ENCODE measurements around the gene PHLDB1. TPM values are rescaled to one million over a fixed set of nuclear protein-coding genes. Genes with fewer than 3 reads are reported as not detected.
A peak's percentile ranks its signal among the peaks of the same experiment; 100 is the strongest.

The PHLDB1 gene
- total RNA-seq, 4 donors from 2014 or later, result 16.5 to 35.7 (median 22.7) TPM

DNA sequence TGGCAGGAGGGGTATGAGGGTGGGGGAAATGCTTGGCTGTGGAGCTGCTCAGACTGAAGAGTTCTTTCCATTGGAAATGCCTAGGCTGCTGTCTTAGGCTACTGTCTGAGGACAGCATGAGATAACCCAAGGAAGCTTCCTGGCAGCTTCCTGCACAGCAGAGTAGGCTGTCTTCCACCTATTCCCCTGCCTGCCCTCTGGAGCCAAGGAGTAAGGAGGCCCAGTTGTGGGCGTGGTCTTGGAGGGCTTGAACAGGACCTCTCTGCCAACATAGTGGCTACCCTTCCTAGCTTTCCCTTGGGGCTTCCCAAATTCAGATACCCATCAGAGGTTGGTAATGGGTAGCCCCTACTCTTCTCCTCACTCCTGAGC lies 25.9 kb downstream of the PHLDB1 start:
- DNase-seq (no peak), ATAC-seq (no peak)
- intact Hi-C loops (cut with DNase I; ENCODE audit: low total_unique reads), result no loop called here
- in situ Hi-C loops (cut with MboI; ENCODE audit: low sequenced_read_pairs in 4 of 4), result no loop called here
- H3K36me3 ChIP-seq, result peaks cover 0 to 7% of the 10 kb centered on the region in 2 donors
- TF ChIP-seq, protein P1, sequence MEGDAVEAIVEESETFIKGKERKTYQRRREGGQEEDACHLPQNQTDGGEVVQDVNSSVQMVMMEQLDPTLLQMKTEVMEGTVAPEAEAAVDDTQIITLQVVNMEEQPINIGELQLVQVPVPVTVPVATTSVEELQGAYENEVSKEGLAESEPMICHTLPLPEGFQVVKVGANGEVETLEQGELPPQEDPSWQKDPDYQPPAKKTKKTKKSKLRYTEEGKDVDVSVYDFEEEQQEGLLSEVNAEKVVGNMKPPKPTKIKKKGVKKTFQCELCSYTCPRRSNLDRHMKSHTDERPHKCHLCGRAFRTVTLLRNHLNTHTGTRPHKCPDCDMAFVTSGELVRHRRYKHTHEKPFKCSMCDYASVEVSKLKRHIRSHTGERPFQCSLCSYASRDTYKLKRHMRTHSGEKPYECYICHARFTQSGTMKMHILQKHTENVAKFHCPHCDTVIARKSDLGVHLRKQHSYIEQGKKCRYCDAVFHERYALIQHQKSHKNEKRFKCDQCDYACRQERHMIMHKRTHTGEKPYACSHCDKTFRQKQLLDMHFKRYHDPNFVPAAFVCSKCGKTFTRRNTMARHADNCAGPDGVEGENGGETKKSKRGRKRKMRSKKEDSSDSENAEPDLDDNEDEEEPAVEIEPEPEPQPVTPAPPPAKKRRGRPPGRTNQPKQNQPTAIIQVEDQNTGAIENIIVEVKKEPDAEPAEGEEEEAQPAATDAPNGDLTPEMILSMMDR (IDR thresholded peaks at IDR 0.05 in 4 of 5, conservative IDR thresholded peaks at IDR 0.05 in 1 of 5), result no peak
- no peak for TF ChIP-seq POLR2A (IDR thresholded peaks at IDR 0.05)
- no peak overlapping the region for H3K27ac ChIP-seq
- no peak overlapping the region for H3K4me3 ChIP-seq
- H3K4me1 ChIP-seq, result peaks cover 31 to 41% of the 10 kb centered on the region in 2 donors
- no peaks in the 10 kb centered on the region for H3K27me3 ChIP-seq
- no peaks in the 10 kb centered on the region for H3K9me3 ChIP-seq

DNA sequence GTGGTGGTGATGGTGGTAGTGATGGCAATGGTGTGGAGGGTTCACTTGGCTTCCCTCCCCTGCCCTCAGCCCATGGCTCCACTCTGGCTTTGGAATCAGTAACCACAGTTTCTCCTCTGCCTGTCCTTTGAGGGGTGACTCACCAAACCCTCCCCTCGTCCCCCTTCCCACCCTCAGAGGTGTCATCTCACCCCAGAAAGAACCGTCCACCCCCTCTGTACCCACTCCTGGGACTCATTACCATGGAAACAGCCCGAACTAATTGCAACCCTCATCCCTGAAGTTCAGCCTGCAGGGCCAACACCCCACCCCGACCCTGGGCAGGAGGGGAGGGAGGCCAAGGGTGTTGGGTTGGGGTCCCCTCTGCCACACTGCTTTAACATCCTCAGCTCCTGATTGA lies 26.6 kb downstream of the PHLDB1 start:
- TF ChIP-seq, protein P1 (IDR thresholded peaks at IDR 0.05 in 4 of 5, conservative IDR thresholded peaks at IDR 0.05 in 1 of 5), result no peak
- TF ChIP-seq POLR2A (IDR thresholded peaks at IDR 0.05), result no peak
- Histone ChIP-seq H3K36me3 (peaks cover 0 to 7% of the 10 kb centered on the region in 2 donors), H3K27me3 (no peaks in the 10 kb centered on the region), H3K4me1 (peaks cover 24 to 34% of the 10 kb centered on the region in 2 donors), H3K4me3 (peak overlapping the region in 1 of 4 donors; percentile 21), H3K27ac (peak overlapping the region; percentile 72 to 82 (median 77)), H3K9me3 (no peaks in the 10 kb centered on the region)
- no peak for DNase-seq
- no peak for ATAC-seq
- in situ Hi-C loops (cut with MboI; ENCODE audit: low sequenced_read_pairs in 4 of 4) (no loop called here), intact Hi-C loops (cut with DNase I; ENCODE audit: low total_unique reads) (loop anchor here (2.0 kb wide), 2 partner anchors 25 kb away; no protein-coding TSS in a partner anchor)

DNA sequence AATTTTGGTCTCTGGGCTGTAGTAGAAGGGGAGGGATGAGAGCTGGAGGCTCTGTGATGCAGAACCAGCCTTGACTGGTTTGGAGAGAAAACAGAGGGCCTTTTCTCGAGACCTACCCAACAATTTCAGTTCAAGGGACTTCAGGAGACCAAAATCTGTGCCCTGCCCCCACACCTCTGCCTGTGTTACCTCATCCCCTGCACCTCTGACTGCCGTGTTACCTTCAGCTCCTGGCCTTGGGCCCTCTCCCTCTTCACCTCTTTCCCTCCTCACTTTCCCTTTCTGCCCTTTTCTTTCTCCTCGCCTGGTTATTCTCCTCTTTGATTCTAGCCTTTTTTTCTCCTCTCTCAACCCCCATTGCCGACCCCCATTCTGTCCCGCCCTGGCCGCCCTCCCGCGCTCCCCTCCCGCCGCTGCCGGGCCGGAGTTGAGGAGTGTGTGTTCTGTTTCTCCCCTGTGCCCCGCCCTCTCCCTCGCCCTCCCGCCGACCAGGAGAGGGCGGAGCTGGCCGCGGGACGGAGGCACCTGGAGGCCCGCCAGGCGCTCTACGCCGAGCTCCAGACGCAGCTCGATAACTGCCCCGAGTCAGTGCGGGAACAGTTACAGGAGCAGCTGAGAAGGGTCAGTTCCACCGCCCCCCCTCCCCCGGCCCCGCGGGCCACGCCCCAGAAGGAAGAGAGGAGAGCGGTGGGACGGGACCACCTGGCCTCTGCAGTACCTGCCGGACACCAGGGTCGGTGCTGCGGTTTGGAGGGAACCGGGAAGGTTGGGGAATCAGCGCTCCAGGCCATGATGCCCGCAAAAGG lies 27.2 kb downstream of the PHLDB1 start:
- Histone ChIP-seq H3K9me3 (no peaks in the 10 kb centered on the region), H3K27me3 (no peaks in the 10 kb centered on the region), H3K36me3 (peaks cover 0 to 7% of the 10 kb centered on the region in 2 donors), H3K27ac (peak overlapping the region; percentile 72 to 82 (median 77)), H3K4me3 (peak overlapping the region; percentile 21 to 41 (median 34)), H3K4me1 (peaks cover 21 to 28% of the 10 kb centered on the region in 2 donors)
- intact Hi-C loops (cut with DNase I; ENCODE audit: low total_unique reads), result loop anchor here (2.0 kb wide), 2 partner anchors 24 to 26 kb away; no protein-coding TSS in a partner anchor
- ATAC-seq, result peak; percentile 88 to 89
- peak; percentile 59 to 78 for DNase-seq
- in situ Hi-C loops (cut with MboI; ENCODE audit: low sequenced_read_pairs in 4 of 4), result no loop called here
- TF ChIP-seq, protein P1 (IDR thresholded peaks at IDR 0.05 in 4 of 5, conservative IDR thresholded peaks at IDR 0.05 in 1 of 5), result peak in 4 of 5 experiments; percentile 44 to 65 (median 54)
- TF ChIP-seq POLR2A (IDR thresholded peaks at IDR 0.05), result no peak

DNA sequence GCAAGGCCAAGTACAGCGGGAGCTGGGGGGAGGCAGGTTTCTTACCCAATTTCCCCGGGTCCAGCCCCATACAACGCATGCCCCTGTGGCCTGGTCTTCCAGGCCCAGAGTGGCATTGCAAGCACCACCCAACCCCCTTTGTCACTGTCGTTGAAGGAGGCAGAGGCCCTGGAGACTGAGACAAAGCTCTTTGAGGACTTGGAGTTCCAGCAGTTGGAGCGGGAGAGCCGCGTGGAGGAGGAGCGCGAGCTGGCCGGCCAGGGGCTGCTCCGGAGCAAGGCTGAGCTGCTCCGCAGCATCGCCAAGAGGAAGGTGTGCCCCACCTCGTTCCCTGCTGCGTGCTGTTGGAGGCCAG lies 27.8 kb downstream of the PHLDB1 start:
- Histone ChIP-seq H3K9me3 (no peaks in the 10 kb centered on the region), H3K27ac (peak overlapping the region; percentile 72 to 82 (median 77)), H3K36me3 (peaks cover 0 to 7% of the 10 kb centered on the region in 2 donors), H3K27me3 (no peaks in the 10 kb centered on the region), H3K4me3 (peak overlapping the region; percentile 21 to 41 (median 34)), H3K4me1 (peaks cover 19 to 27% of the 10 kb centered on the region in 2 donors)
- intact Hi-C loops (cut with DNase I; ENCODE audit: low total_unique reads), result loop anchor here (2.0 kb wide), 2 partner anchors 24 to 26 kb away; no protein-coding TSS in a partner anchor
- DNase-seq (peak in 1 of 2 donors; percentile 46), ATAC-seq (peak; percentile 29 to 46)
- in situ Hi-C loops (cut with MboI; ENCODE audit: low sequenced_read_pairs in 4 of 4), result no loop called here
- TF ChIP-seq, protein P1 (IDR thresholded peaks at IDR 0.05 in 4 of 5, conservative IDR thresholded peaks at IDR 0.05 in 1 of 5), result no peak
- TF ChIP-seq POLR2A (IDR thresholded peaks at IDR 0.05), result no peak
